Kidney tubule cell (primary cell): ENCODE results near the gene LDLRAD4.

Experiments used
- DNase-seq: peaks from one replicate; pipeline ENCODE4 v3.0.0-alpha.2; 2018; ENCODE audit warnings: low spot score

Gene LDLRAD4

GRCh38 chr18:13265911-13266217, 47.3 kb downstream of the LDLRAD4 start:
- DNase-seq = no peak

- DNase-seq = no peak
These were observed 47.9 kb downstream of the LDLRAD4 start for GRCh38 chr18:13266218-13267100.

- peak; percentile 62 for DNase-seq
These were observed 48.9 kb downstream of the LDLRAD4 start for GRCh38 chr18:13267431-13267873.

GRCh38 chr18:13268158-13269012, 49.8 kb downstream of the LDLRAD4 start:
- peak; percentile 62 for DNase-seq

- no peak for DNase-seq
These were observed 50.4 kb downstream of the LDLRAD4 start for GRCh38 chr18:13269013-13269280.

GRCh38 chr18:13269521-13270011, 51.0 kb downstream of the LDLRAD4 start:
- no peak for DNase-seq

- no peak for DNase-seq
These were observed 51.8 kb downstream of the LDLRAD4 start for GRCh38 chr18:13270279-13270855.

- no peak for DNase-seq
These were observed 52.8 kb downstream of the LDLRAD4 start for GRCh38 chr18:13271302-13271911.

GRCh38 chr18:13272416-13272815, 53.9 kb downstream of the LDLRAD4 start:
- no peak for DNase-seq

GRCh38 chr18:13273800-13274199, 55.2 kb downstream of the LDLRAD4 start:
- DNase-seq = no peak

GRCh38 chr18:13275075-13275474, 56.5 kb downstream of the LDLRAD4 start:
- DNase-seq = no peak

GRCh38 chr18:13276530-13277520, 58.3 kb downstream of the LDLRAD4 start:
- DNase-seq = no peak

- no peak for DNase-seq
These were observed 59.6 kb downstream of the LDLRAD4 start for GRCh38 chr18:13278062-13278630.

- no peak for DNase-seq
These were observed 60.9 kb downstream of the LDLRAD4 start for GRCh38 chr18:13279181-13280069.

GRCh38 chr18:13280070-13280795, 61.7 kb downstream of the LDLRAD4 start:
- no peak for DNase-seq

GRCh38 chr18:13281406-13281805, 62.8 kb downstream of the LDLRAD4 start:
- DNase-seq = no peak

- DNase-seq = no peak
These were observed 65.2 kb downstream of the LDLRAD4 start for GRCh38 chr18:13283746-13284145.

GRCh38 chr18:13284330-13285027, 65.9 kb downstream of the LDLRAD4 start:
- no peak for DNase-seq
